HUES64 (cell line): ENCODE results near the gene BAAT. TPM values are rescaled to one million over a fixed set of nuclear protein-coding genes. Genes with fewer than 3 reads are reported as not detected.
"Not testable (repeated sequence)": the region's sequence is repeated elsewhere in the genome, so short reads cannot be mapped to it uniquely, and the experiment has no call there.

Experiments
- H3K27ac ChIP-seq: 2 replicates; pipeline ENCODE4 v1.7.0; 2013; ENCODE audit warnings: low read depth, low read length, inconsistent platforms
- H3K27me3 ChIP-seq: 2 replicates; pipeline ENCODE4 v1.6.1; 2013; ENCODE audit warnings: mild to moderate bottlenecking, low read length; ENCODE audit not compliant: insufficient read depth
- H3K36me3 ChIP-seq: 2 replicates; pipeline ENCODE4 v1.6.1; 2013; ENCODE audit warnings: mild to moderate bottlenecking, low read length; ENCODE audit not compliant: insufficient read depth
- H3K4me1 ChIP-seq: 2 replicates; pipeline ENCODE4 v1.6.1; 2013; ENCODE audit warnings: mild to moderate bottlenecking, low read length, moderate library complexity; ENCODE audit not compliant: insufficient read depth
- H3K4me3 ChIP-seq: 2 replicates; pipeline ENCODE4 v1.5.1; 2013; ENCODE audit warnings: mild to moderate bottlenecking, low read length, moderate library complexity
- H3K9ac ChIP-seq: 2 replicates; pipeline ENCODE4 v1.6.1; 2013; ENCODE audit warnings: mild to moderate bottlenecking, low read depth, low read length
- H3K9me3 ChIP-seq: 2 replicates; pipeline ENCODE4 v1.6.1; 2013; ENCODE audit warnings: low read depth, low read length; ENCODE audit not compliant: insufficient read depth
- WGBS: fragments of 150-250, 120-280 bp; methylation state at CpG from one replicate; pipeline ENCODE4 v1.1.7; 2013; ENCODE audit warnings: missing lambda C conversion rate; 5-methylcytosine and 5-hydroxymethylcytosine counted together
- polyA plus RNA-seq, 2 experiments: library from polyadenylated mRNA; stranded (reverse); fragments of 50-300 nt; gene quantifications; one replicate each; pipeline ENCODE4 v1.2.3, GENCODE V29; 2013

BAAT gene
- polyA plus RNA-seq (2013, experiment 1 of 2) = 0.10 TPM
- polyA plus RNA-seq (2013, experiment 2 of 2) = 0.13 TPM

DNA sequence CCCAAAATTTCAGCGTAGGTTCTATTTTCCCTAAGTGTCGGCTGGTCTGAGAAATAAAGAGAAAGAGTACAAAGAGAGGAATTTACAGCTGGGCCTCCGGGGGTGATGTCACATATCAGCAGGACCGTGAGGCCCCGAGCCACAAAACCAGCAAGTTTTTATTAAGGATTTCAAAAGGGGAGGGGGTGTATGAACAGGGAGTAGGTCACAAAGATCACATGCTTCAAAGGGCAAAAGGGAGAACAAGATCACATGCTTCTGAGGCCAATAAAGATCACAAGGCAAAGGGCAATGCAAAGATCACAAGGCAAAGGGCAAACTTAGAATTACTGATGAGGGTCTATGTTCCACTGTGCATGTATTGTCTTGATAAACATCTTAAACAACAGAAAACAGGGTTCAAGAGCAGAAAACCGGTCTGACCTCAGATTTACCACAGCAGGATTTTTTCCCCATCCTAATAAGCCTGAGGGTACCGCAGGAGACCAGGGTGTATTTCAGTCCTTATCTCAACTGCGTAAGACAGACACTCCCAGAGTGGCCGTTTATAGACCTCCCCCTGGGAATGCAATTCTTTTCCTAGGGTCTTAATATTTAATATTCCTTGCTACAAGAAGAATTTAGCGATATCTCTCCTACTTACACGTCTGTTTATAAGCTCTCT lies at the start of gene BAAT:
Gene BAAT, minus strand, starts transcription at position 134 of the 664 bp plus-strand sequence. CDS start 13,602 bp downstream, outside the sequence.
- Histone ChIP-seq H3K36me3 (peaks cover 35% of the 10 kb centered on the region), H3K9me3 (peaks cover 17% of the 10 kb centered on the region), H3K4me1 (peaks cover 12% of the 10 kb centered on the region)
- not testable (repeated sequence) for H3K27me3 ChIP-seq, H3K9ac ChIP-seq, H3K27ac ChIP-seq, H3K4me3 ChIP-seq
- WGBS = 93% methylated on average over 11 of the region's 11 CpGs

DNA sequence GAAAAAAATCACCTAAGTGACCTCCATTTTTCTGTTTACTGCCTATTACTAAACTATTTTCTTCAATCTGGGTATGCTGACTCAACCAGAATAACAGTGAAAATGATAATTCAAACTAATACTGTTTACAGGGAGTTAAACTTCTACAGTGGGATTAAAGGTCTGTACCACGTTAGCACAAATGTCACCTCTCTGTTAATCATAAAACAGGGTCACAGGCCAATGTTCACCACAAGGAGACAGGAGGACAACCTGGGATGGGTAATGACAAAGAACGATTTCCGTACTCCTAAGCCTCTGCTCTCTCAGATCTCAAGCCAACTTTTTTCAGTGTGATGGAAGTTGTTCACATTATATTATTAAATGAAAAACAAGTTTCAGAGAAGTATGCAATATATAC lies 48.4 kb upstream of the BAAT start:
- H3K9me3 ChIP-seq = no peaks in the 10 kb centered on the region
- H3K36me3 ChIP-seq = no peaks in the 10 kb centered on the region
- H3K27me3 ChIP-seq = no peaks in the 10 kb centered on the region
- H3K9ac ChIP-seq = no peak overlapping the region
- H3K4me3 ChIP-seq = no peak overlapping the region
- WGBS = 96% methylated on average over 3 of the region's 3 CpGs
- no peaks in the 10 kb centered on the region for H3K4me1 ChIP-seq
- H3K27ac ChIP-seq = no peak overlapping the region

- Histone ChIP-seq H3K9me3 (no peaks in the 10 kb centered on the region), H3K27ac (no peak overlapping the region), H3K4me1 (no peaks in the 10 kb centered on the region), H3K9ac (no peak overlapping the region), H3K4me3 (no peak overlapping the region), H3K36me3 (no peaks in the 10 kb centered on the region), H3K27me3 (no peaks in the 10 kb centered on the region)
- WGBS = no CpG with 5 or more reads among the region's 1 CpG
Measured at GRCh38 chr9:101432740-101433139, 47.9 kb upstream of the BAAT start.

GRCh38 chr9:101432171-101432570 lies 47.4 kb upstream of the BAAT start:
- Histone ChIP-seq H3K27ac (no peak overlapping the region), H3K9ac (no peak overlapping the region), H3K36me3 (no peaks in the 10 kb centered on the region), H3K27me3 (no peaks in the 10 kb centered on the region), H3K4me1 (no peaks in the 10 kb centered on the region), H3K9me3 (no peaks in the 10 kb centered on the region), H3K4me3 (no peak overlapping the region)

GRCh38 chr9:101429736-101430135 lies 44.9 kb upstream of the BAAT start:
- no peaks in the 10 kb centered on the region for H3K4me1 ChIP-seq
- H3K4me3 ChIP-seq = no peak overlapping the region
- no peaks in the 10 kb centered on the region for H3K9me3 ChIP-seq
- H3K36me3 ChIP-seq = no peaks in the 10 kb centered on the region
- H3K9ac ChIP-seq = no peak overlapping the region
- 91% methylated on average over 7 of the region's 7 CpGs for WGBS
- no peaks in the 10 kb centered on the region for H3K27me3 ChIP-seq
- no peak overlapping the region for H3K27ac ChIP-seq

GRCh38 chr9:101428909-101429308 lies 44.1 kb upstream of the BAAT start:
- Histone ChIP-seq H3K27me3 (no peaks in the 10 kb centered on the region), H3K4me3 (no peak overlapping the region), H3K9me3 (no peaks in the 10 kb centered on the region), H3K36me3 (no peaks in the 10 kb centered on the region), H3K27ac (no peak overlapping the region), H3K4me1 (no peaks in the 10 kb centered on the region), H3K9ac (no peak overlapping the region)
- 89% methylated on average over 2 of the region's 3 CpGs for WGBS

DNA sequence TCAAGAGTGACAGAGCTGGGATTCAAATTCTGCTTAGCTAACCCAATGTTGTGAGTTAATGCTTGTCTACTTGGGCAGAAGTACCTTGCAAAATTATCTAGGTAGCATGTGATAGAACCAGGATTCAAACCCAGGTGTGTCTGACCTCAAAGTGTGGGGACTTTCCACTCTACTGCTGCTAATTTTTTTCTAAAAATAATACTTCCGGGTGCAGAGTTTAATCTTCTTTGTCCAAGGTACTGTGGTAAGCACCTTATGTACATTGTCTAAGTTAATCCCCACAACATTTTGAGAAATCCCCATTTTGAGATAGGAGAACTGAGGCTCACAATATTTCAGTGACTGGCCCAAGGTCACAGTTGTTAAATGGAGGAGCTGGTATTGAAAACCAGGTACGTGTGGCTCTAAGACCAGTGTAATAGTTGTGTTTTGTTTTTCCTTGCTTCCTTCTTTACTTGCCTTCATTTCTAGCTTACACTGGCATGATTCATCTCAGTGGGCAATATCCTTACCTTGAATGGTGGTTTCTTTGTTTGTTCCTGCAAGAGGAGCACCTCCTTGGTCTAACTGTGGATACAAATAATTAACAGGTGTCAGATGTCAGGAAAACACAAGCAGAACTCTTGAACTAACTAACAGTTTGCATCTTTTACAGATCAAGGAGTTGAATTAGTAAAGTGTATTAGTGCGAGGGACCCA lies 43.3 kb upstream of the BAAT start:
- Histone ChIP-seq H3K4me1 (no peaks in the 10 kb centered on the region), H3K27me3 (no peaks in the 10 kb centered on the region), H3K36me3 (no peaks in the 10 kb centered on the region), H3K4me3 (no peak overlapping the region), H3K9me3 (no peaks in the 10 kb centered on the region), H3K9ac (no peak overlapping the region), H3K27ac (no peak overlapping the region)
- 89% methylated on average over 3 of the region's 3 CpGs for WGBS

GRCh38 chr9:101427358-101427757 lies 42.6 kb upstream of the BAAT start:
- Histone ChIP-seq H3K4me3 (no peak overlapping the region), H3K9ac (no peak overlapping the region), H3K27ac (no peak overlapping the region), H3K9me3 (no peaks in the 10 kb centered on the region), H3K36me3 (no peaks in the 10 kb centered on the region), H3K4me1 (no peaks in the 10 kb centered on the region), H3K27me3 (no peaks in the 10 kb centered on the region)
- 94% methylated on average over 8 of the region's 8 CpGs for WGBS

DNA sequence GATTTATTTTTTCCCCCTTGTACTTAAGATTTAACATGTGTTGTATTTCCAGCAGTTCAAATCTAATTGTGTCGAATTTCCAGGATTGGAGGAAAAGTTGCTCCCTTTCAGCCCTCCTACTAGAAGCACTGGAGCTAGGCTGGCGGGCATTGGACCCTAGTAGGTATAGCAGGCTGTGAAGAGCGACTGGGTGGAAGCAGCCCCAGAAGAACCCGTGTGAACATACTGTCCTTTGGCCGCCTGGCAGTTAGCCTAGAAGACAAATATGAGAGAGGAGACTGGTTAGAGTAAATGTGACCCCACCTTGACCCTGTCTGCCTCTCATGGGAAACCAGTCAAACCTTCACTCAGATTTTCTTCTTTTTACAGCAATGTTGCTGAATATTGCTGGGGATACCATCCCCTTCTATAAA lies 36.9 kb upstream of the BAAT start:
- H3K4me1 ChIP-seq = no peaks in the 10 kb centered on the region
- WGBS = 88% methylated on average over 5 of the region's 5 CpGs
- H3K9ac ChIP-seq = no peak overlapping the region
- H3K27ac ChIP-seq = no peak overlapping the region
- H3K27me3 ChIP-seq = no peaks in the 10 kb centered on the region
- no peaks in the 10 kb centered on the region for H3K9me3 ChIP-seq
- no peak overlapping the region for H3K4me3 ChIP-seq
- H3K36me3 ChIP-seq = no peaks in the 10 kb centered on the region

GRCh38 chr9:101419863-101420262 lies 35.1 kb upstream of the BAAT start:
- no peak overlapping the region for H3K9ac ChIP-seq
- 97% methylated on average over 2 of the region's 2 CpGs for WGBS
- no peaks in the 10 kb centered on the region for H3K9me3 ChIP-seq
- H3K4me3 ChIP-seq = no peak overlapping the region
- no peaks in the 10 kb centered on the region for H3K36me3 ChIP-seq
- no peaks in the 10 kb centered on the region for H3K27me3 ChIP-seq
- H3K27ac ChIP-seq = no peak overlapping the region
- H3K4me1 ChIP-seq = no peaks in the 10 kb centered on the region

DNA sequence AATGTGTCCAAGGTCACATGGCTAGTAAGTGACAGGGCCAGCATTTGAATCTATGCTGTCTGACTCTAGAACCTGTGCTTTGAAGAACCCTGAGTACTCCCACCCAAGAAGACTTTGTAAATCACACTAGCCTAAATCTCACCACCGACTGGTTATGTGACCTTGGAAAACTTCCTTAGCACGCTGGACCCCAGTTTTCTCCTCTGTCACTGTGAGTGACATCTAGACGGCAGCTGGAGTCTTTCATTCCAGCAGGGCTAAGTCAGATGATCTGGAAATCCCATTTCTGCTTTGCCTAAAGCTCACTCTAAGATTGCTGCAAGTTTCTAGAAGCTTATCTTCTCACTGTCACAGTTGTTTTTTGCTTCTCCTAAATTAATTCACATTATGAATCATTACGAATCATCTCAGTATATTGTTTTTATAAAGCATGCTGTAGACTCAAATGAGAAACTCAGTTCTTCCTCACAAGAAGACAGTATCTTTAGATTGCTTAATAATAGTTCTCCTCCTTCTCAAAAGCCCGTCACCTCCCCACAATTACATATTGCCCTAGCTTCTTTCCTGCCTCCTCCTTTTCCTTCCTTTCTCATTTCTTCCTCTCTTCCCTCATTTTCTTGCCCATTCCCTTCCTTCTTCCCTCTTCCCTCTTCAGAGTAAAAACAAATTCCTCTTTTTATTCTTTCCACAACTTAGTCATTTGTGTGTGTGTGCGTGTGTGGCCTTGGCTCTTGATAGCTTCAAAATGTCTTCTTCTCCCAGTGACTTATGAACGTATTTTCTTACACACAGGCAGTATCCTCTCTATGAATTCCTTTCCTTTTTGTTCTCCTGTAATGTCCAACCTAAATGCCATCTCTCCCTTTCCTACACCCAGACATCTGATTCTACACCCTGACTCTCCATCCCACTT lies 34.0 kb upstream of the BAAT start:
- no peak overlapping the region for H3K9ac ChIP-seq
- no peaks in the 10 kb centered on the region for H3K9me3 ChIP-seq
- no peak overlapping the region for H3K27ac ChIP-seq
- no peaks in the 10 kb centered on the region for H3K4me1 ChIP-seq
- H3K36me3 ChIP-seq = 0 out of 2 replicates have a peak, but pooled peaks cover under 1% of the 10 kb centered on the region
- no peaks in the 10 kb centered on the region for H3K27me3 ChIP-seq
- 93% methylated on average over 7 of the region's 7 CpGs for WGBS
- no peak overlapping the region for H3K4me3 ChIP-seq
